GM12874 (cell line): ENCODE data around the gene ACAD9.

Experiments used
- TF ChIP-seq, protein P1 (sequence below): IDR thresholded peaks from 2 replicates; pipeline ENCODE4 v1.5.1; 2011; ENCODE audit warnings: low read depth, mild to moderate bottlenecking, control low read depth, low read length, moderate library complexity; ENCODE audit not compliant: insufficient read depth

Gene ACAD9

DNA sequence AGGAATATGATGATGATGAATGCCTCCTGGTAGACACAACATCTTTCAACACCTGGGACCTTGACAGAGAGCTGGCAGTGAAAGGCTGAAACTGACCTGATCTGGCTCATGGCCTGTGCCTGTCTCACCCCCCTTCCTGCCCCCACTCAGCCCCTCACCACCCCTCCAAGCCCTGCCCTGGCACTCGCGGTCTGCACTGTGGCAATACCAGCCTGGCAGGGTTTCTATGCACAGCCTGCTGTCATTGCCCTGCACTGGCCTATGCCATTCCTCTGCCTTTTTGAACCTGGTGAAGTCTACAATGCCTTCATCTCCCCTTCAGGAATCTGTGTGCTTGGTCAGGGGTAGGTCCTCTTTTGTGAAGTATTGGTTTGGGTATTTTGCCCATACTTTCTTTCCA, 56.5 kb downstream of the ACAD9 start:
- TF ChIP-seq, protein P1, sequence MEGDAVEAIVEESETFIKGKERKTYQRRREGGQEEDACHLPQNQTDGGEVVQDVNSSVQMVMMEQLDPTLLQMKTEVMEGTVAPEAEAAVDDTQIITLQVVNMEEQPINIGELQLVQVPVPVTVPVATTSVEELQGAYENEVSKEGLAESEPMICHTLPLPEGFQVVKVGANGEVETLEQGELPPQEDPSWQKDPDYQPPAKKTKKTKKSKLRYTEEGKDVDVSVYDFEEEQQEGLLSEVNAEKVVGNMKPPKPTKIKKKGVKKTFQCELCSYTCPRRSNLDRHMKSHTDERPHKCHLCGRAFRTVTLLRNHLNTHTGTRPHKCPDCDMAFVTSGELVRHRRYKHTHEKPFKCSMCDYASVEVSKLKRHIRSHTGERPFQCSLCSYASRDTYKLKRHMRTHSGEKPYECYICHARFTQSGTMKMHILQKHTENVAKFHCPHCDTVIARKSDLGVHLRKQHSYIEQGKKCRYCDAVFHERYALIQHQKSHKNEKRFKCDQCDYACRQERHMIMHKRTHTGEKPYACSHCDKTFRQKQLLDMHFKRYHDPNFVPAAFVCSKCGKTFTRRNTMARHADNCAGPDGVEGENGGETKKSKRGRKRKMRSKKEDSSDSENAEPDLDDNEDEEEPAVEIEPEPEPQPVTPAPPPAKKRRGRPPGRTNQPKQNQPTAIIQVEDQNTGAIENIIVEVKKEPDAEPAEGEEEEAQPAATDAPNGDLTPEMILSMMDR: no peak

DNA sequence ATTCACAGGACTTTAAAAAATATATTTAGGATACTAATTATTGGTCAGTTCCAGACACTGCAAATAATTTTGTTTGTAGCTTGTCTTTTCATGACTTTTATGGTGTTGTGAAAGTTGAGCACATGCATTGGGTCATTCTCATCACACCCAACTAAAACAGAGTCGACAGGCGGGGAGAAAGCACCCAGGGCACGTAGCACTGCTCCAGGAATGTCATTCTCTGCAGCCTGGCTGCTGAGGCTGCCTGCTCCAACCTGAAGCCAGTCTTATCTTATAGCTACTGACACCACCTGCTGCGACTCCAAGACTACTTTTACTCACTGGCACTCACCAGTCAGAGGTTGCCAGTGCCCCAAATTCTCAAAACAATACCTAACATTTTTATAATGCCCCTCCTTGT, 56.9 kb downstream of the ACAD9 start:
- TF ChIP-seq, protein P1: no peak

DNA sequence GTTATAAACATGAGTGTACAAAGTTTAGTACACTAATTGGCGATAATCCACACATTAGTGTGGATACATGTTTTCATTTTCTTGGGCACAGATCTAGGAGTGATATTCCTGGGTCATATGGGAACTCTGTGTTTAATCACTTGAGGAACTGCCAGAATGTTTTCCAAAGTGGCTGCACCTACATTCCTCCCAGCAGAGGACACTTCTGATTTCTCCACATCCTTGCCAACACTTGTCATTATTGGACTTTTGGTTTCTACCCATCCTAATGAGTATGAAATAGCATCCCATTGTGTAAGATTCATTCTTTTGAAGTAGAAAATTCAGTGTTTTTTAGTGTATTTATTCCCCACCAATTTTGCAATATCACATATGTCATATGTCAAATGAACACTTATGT, 60.8 kb downstream of the ACAD9 start:
- TF ChIP-seq, protein P1: no peak

DNA sequence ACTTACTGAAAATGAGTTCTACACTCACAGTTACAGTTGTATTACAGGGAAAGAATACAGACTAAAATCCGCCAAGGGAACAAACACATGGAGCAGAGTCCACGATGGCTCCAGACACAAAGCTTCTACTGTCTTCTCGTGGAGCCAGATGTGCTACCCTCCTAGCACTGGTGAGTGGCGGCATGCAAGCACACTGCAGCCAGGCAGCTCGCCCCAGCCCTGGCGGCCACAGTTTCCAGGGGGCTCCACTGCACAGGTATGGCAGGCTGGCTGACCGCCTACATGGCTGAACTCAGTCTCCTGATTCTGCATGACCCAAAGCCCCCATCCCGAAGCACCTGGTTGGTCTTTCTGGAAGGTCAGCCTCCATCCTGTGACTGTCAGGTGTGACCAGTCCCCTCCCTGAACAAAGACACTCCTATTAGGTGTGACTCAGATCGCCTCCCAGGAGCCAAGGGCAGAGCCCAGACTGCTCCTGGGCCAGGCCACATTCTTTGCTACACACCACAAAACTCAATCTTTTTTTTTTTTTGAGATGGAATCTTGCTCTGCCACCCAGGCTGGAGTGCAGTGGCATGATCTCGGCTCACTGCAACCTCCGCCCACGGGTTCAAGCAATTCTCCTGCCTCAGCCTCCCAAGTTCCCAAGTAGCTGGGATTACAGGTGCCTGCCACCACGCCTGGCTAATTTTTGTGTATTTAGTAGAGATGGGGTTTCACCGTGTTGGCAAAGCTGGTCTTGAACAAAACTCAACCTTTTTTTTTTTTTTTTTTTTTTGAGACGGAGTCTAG, 62.9 kb downstream of the ACAD9 start:
- TF ChIP-seq, protein P1: no peak

DNA sequence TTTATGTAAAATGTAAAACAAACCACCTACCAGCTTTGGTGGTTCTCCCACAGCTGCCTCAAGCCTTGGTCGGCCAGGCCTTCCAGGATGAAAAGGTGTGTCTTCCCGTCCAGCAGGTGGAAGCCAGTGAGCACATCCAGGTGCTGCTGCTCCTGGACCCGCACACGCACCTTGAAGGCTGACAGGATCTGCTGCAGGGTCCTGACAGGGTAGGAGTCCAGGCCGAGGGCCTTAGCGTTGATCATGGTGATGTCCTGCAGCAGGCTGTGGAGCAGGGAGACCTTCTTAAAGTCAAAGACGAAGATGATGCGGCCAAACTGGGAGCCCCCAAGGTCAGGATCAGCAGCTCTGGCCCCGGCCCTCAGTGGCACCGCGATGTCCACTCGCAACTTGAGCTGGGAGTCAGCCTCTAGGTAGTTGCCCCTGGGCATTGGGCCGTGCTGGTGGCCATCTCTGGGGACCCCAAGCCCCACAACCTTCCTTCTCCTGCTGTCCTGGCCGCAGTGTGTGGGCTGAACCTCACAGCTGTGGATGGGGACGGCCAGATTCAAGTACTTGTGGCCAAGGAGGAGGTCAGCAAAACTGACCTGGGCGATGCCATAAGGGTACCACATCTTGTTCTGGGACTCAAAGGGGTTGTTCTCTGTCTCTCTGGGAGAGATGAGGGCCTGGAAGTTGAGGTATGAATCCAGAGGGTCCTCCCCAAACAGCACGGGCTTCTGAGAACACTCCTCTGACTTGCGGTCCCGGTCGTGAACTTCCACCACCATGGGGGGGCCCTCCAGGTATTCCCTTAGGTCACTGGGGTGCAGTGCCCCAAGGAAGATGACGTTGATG, 65.8 kb downstream of the ACAD9 start:
- TF ChIP-seq, protein P1: no peak

DNA sequence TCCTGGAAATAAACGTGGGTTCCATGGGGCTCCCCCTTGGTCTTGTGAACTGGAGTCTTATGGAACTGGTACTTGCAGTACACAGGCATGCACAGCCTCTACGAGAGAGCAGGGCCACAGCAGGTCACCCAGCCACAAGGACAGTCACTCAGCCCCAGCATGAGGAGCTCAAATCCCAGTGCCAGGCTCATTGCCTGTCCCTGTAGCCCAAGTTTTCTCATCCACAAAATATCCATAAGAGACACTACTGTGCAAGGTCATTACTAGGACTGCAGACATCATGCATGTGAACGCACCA, 66.4 kb downstream of the ACAD9 start:
- TF ChIP-seq, protein P1: no peak

DNA sequence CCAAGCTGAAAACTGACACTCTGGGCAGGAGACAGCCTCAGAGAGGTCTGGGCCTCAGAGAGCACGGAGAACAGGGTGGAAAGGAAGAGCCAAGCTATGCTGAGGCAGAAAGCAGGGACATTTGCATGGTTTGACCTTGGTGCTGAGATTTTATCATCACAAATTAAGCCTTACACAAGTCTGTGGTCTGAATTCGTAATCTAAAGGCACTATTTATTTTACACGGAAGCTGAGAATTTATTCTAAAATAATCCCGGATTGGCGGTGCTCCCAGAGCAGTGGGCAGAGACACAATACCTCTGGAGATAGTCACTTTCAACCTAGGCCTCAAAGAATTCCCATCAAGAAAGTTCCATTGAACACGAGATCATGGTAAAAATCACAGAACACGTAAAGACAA, 67.0 kb downstream of the ACAD9 start:
- TF ChIP-seq, protein P1: no peak
